ENCODE results near the gene FBRSL1. TPM values are rescaled to one million over a fixed set of nuclear protein-coding genes. Genes with fewer than 3 reads are reported as not detected.

FBRSL1 gene
- total RNA-seq, 1 donor from 2014 or later, result 43.8 TPM

DNA sequence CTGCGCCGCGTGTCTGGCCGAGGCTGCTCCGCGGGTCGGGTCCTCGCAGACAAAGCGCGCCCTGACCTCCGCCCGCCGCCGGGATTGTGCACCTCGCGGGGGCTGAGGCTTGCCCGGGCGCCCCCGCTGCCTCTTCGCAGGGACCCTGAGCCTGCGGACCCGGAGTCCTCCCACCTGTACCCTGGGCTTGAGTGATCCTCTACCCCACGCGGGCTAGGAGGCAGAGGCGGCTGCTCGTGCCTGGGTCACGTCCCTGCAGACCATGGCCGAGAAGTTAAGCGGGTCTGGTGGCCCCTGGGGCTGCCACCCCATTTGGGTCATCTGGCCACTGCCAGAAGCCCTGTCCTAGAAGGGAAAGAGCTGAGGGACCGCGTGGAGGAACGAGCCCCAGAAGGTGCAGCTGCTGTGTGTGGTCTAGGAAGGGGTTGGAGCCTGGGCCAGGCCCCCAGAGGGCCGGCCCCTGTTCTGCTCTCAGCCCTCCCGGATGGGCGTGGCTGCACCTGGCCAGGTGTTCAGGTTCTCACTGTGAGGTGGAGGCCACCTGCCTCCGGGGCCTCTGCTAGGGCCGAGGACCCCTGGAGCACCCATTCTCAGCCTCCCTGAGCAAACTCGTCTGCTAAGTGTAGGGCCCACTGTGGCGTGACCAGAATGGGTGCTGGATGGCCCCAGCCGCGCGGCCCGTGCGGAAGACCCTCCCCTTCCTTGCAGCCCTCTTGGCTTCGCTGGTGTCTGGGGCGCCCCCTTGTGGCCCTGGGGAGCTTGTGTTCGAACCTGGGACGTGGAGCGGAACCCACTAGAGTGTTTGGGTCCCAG, 70.9 kb downstream of the FBRSL1 start:
- Mint-ChIP-seq H3K27ac (ENCODE audit: unreplicated experiment) (no peak overlapping the region), H3K27me3 (ENCODE audit: low read depth, unreplicated experiment) (peaks cover 3% of the 10 kb centered on the region), H3K36me3 (ENCODE audit: low read depth, unreplicated experiment) (peaks cover 1% of the 10 kb centered on the region), H3K4me1 (ENCODE audit: low read depth, unreplicated experiment) (no peaks in the 10 kb centered on the region), H3K4me3 (ENCODE audit: unreplicated experiment) (peak overlapping the region; percentile 83), H3K9me3 (ENCODE audit: unreplicated experiment) (no peaks in the 10 kb centered on the region)
- FAIRE-seq (no peak), DNase-seq (ENCODE audit: low read depth) (no peak)
- H3K9ac ChIP-seq (ENCODE audit: low read length), result peak overlapping the region; percentile 58
- H3K27ac ChIP-seq (ENCODE audit: low read depth, low read length), result no peak overlapping the region
- H3K36me3 ChIP-seq (ENCODE audit: insufficient read depth, low read length), result no peaks in the 10 kb centered on the region
- H3K27me3 ChIP-seq (ENCODE audit: insufficient read depth, low read length), result no peaks in the 10 kb centered on the region
- H3K4me1 ChIP-seq (ENCODE audit: insufficient read depth, low read length), result peaks cover 8% of the 10 kb centered on the region
- H3K9me3 ChIP-seq (ENCODE audit: insufficient read depth, low read depth, low read length), result no peaks in the 10 kb centered on the region
- peaks cover 37% of the 10 kb centered on the region for H4K20me1 ChIP-seq (ENCODE audit: insufficient read depth, low read length)
- H3K79me2 ChIP-seq (ENCODE audit: insufficient read depth, low read length), result peaks cover 28% of the 10 kb centered on the region
- H3K4me2 ChIP-seq (ENCODE audit: low read length), result peak overlapping the region; percentile 89
- TF ChIP-seq EZH2 (IDR thresholded peaks at IDR 0.05; ENCODE audit: insufficient read depth, low read length), result no peak
- TF ChIP-seq, protein P1, sequence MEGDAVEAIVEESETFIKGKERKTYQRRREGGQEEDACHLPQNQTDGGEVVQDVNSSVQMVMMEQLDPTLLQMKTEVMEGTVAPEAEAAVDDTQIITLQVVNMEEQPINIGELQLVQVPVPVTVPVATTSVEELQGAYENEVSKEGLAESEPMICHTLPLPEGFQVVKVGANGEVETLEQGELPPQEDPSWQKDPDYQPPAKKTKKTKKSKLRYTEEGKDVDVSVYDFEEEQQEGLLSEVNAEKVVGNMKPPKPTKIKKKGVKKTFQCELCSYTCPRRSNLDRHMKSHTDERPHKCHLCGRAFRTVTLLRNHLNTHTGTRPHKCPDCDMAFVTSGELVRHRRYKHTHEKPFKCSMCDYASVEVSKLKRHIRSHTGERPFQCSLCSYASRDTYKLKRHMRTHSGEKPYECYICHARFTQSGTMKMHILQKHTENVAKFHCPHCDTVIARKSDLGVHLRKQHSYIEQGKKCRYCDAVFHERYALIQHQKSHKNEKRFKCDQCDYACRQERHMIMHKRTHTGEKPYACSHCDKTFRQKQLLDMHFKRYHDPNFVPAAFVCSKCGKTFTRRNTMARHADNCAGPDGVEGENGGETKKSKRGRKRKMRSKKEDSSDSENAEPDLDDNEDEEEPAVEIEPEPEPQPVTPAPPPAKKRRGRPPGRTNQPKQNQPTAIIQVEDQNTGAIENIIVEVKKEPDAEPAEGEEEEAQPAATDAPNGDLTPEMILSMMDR (IDR thresholded peaks at IDR 0.05; ENCODE audit: insufficient read depth, low read depth, low read length), result peak; percentile 48
- H2AFZ ChIP-seq (ENCODE audit: low read depth, low read length), result peak overlapping the region; percentile 18
- H3K4me3 ChIP-seq (ENCODE audit: insufficient read depth, low read depth, low read length), result peak overlapping the region; percentile 52

Other genes starting within 250 kb of the FBRSL1 start
- 2.1 and 2.7 TPM in 2 replicates for gene GALNT9, start 160.6 kb upstream of the FBRSL1 start, total RNA-seq
- gene LRCOL1, start 120.4 kb downstream of the FBRSL1 start, total RNA-seq, result not detected in 2 replicates
- gene P2RX2, start 128.6 kb downstream of the FBRSL1 start, total RNA-seq, result not detected in 2 replicates
- gene POLE, start 197.2 kb downstream of the FBRSL1 start, total RNA-seq, result 11.9 and 15.4 TPM in 2 replicates
- gene PXMP2, start 197.4 kb downstream of the FBRSL1 start, total RNA-seq, result 8.1 and 9.0 TPM in 2 replicates
- 33.3 and 43.4 TPM in 2 replicates for gene PGAM5, start 220.7 kb downstream of the FBRSL1 start, total RNA-seq

All from astrocyte (in vitro differentiated cells and primary cell).